PC-9 (cell line): ENCODE data around the gene CPVL.

ENCODE experiments used
- EZH2 ChIP-seq: fragments of 200-600 bp; sonication (generic); IDR thresholded peaks from 2 replicates; pipeline ENCODE4 v1.8.0; 2017; ENCODE audit warnings: antibody characterized with exemption, low read depth
- TF ChIP-seq, protein P1 (sequence below): fragments of 200-600 bp; sonication (generic); conservative IDR thresholded peaks from 2 replicates; pipeline ENCODE4 v1.6.1; 2017; ENCODE audit warnings: mixed run types, antibody characterized with exemption, mild to moderate bottlenecking, moderate library complexity

DNA sequence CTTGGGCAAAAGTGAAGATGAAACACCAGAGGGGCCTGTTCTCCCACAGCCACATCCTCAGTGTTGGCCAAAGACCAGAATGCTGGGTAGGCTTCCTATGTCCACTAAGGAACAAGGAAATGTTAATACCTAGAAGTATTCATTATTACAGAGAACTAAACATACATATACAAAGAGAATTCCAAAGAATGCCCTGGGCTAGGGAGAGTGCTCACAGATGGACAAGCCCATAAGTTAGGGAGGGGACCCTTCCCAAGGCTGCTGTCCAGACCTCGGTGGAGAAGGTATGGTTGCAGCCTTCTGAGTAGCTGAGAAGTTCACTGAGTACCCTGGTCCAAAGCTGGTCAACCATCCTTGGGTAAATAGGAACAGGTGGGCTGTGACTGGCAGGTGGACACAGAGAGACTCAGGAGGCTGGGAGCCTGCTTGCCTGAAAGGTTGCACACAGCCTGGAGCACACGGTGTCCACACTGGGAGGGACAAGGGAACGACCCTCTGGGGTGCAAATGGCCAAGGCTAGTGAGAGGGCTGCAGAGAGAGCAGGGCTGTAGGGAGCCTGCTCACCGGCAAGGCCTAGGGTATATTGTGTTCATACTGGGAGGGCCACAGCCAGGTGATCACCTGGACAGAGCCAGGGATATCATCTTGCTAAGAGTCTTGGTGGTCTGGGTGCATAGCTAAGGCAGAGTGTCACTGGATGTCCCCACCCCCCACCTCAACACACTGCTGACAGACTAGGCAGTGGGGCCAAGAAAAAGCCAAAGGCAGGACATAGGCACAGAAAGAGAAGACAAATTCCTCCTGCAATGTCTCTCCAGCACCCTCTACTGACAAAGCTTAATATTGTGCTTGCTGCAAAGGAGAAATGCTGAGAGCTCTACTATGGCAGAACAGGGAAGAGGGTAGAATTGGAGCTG lies 40.3 kb downstream of the CPVL start:
- TF ChIP-seq, protein P1, sequence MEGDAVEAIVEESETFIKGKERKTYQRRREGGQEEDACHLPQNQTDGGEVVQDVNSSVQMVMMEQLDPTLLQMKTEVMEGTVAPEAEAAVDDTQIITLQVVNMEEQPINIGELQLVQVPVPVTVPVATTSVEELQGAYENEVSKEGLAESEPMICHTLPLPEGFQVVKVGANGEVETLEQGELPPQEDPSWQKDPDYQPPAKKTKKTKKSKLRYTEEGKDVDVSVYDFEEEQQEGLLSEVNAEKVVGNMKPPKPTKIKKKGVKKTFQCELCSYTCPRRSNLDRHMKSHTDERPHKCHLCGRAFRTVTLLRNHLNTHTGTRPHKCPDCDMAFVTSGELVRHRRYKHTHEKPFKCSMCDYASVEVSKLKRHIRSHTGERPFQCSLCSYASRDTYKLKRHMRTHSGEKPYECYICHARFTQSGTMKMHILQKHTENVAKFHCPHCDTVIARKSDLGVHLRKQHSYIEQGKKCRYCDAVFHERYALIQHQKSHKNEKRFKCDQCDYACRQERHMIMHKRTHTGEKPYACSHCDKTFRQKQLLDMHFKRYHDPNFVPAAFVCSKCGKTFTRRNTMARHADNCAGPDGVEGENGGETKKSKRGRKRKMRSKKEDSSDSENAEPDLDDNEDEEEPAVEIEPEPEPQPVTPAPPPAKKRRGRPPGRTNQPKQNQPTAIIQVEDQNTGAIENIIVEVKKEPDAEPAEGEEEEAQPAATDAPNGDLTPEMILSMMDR: peak; percentile 88
- TF ChIP-seq EZH2: no peak
